GM13977 (cell line): ENCODE data around the gene DENND1B.

Experiments used
- DNase-seq: peaks from one replicate; pipeline ENCODE4 v3.0.0; 2012; ENCODE audit warnings: low spot score
- CTCF ChIP-seq: IDR thresholded peaks from 2 replicates; pipeline ENCODE4 v1.5.1; 2012; ENCODE audit warnings: mild to moderate bottlenecking, control low read depth; ENCODE audit not compliant: insufficient read depth; ENCODE audit errors: extremely low read depth, missing control alignments
- in situ Hi-C: fragments of 300-500 bp; cut with MboI; formaldehyde crosslinking; loops from one replicate; pipeline ENCODE4 v1.12.0; 2022; ENCODE audit warnings: low sequenced_read_pairs, low pct_unique_long_range_greater_than_20kb, mixed read lengths, inconsistent platforms; ENCODE audit not compliant: unreplicated experiment

DENND1B gene, protein sequence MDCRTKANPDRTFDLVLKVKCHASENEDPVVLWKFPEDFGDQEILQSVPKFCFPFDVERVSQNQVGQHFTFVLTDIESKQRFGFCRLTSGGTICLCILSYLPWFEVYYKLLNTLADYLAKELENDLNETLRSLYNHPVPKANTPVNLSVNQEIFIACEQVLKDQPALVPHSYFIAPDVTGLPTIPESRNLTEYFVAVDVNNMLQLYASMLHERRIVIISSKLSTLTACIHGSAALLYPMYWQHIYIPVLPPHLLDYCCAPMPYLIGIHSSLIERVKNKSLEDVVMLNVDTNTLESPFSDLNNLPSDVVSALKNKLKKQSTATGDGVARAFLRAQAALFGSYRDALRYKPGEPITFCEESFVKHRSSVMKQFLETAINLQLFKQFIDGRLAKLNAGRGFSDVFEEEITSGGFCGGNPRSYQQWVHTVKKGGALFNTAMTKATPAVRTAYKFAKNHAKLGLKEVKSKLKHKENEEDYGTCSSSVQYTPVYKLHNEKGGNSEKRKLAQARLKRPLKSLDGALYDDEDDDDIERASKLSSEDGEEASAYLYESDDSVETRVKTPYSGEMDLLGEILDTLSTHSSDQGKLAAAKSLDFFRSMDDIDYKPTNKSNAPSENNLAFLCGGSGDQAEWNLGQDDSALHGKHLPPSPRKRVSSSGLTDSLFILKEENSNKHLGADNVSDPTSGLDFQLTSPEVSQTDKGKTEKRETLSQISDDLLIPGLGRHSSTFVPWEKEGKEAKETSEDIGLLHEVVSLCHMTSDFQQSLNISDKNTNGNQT

DNA sequence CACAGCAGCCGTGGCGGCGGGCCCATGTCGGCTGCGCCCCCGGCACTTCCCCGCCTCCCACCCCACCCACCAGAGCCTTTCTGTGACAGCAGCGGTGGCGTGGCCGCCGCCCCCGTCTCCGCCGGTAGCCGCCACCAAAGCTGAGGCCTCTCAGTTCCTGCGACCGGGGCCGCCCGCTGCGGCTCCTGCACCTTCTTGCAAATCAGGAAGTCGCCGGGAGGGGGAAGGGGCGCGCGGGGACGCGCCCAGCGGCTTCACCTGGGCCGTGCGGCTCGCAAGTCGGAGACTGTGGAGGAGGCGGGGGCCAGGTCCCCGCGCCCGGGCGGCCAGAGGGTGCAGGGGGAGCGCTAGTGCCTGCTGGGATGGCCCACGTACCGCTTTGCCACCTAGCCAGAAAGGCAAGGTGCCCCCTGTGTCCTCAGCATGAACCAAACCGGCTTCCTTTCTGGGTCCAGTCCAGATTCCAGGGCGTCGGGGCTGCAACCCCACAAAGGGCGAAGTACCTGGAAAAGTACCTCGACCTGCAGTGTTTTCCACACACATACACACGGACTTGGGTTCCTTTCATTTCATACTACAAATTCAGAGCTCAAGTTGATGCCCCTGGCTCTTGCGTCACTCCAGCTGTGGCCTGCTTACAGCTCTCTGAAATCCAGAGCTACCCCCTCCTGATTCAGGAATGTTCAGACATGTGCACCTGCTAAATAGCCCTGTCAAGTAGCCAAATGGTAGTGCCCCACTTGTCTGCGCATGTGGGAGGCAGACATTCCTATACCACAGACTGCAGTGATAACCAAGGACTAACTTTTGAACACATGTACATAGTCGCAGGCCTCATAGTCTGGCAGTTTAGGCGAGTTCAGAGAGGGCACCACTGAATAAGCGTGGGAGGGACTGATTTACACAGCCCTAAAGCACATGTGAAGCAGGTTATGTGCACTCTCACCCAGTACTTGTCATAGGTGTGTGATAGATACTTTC, at the start of gene DENND1B:
TSS of gene DENND1B (minus strand) at position 199 of the 981 bp plus-strand sequence. CDS start 325 bp downstream, outside the sequence.
- DNase-seq: peak; percentile 78
- TF ChIP-seq CTCF: no peak
- in situ Hi-C loops: no loop called here

GRCh38 chr1:197814306-197814705, 39.0 kb upstream of the DENND1B start:
- no peak for TF ChIP-seq CTCF
- DNase-seq: no peak
- in situ Hi-C loops: no loop called here

DNA sequence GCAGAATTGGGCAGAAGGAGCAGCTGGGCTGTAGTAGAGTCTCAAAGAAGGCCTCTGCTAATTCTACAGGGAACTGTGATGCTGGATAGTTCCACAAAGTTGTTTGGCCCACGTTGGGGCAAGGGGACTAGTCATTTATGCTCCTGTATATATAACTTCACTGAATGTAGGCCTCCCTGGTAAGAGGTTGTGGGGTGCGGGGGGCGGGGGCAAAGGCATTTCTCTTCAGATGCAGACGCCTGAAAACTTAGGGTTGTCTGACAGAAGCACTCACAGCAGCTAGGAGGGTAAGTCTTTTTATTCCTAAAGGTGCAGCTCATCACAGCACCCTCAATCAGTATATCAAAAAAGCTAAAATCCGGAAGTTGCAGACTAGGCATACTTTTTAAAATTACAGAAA, 38.5 kb upstream of the DENND1B start:
- in situ Hi-C loops: no loop called here
- TF ChIP-seq CTCF: no peak
- no peak for DNase-seq

DNA sequence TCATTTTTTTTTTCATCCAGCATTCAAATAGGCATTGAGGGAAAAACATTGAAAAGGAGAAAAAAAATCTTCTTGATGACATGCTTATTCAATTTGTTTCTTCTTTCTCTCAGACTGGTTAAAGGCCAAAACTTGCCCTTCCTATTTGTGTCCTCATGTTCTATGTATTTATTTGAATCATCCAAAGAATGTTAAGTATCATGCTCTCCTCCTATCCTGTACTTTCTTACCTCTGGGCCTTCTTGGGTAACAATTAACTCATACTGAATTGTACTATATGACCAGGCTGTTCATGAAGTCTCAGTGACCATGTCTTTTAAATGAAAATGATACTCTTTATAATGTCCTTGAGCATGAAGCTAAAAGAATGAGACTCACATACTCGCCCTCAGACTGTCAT, 36.5 kb upstream of the DENND1B start:
- in situ Hi-C loops: no loop called here
- no peak for TF ChIP-seq CTCF
- DNase-seq: no peak

DNA sequence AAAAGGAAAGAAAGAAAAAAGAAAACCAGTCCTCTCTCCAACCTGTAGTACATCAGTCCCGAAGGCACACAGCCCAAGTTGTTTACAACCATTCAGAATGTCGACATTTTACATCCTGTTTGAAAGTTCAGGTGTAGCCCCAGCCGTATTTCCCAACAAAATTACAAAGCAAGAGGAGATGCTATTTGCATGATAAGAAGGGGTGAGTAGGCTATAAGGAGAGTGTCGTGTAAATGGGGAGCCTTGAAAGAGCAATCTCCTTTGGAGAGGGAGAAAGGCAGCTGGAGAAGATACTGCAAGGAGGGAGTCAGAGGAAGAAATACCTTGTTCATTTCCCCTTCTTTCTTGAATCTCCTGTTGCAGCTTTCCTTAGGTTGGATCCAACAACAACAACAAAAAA, 35.5 kb upstream of the DENND1B start:
- DNase-seq: no peak
- in situ Hi-C loops: no loop called here
- TF ChIP-seq CTCF: no peak

- DNase-seq: peak; percentile 30
- TF ChIP-seq CTCF: no peak
- in situ Hi-C loops: no loop called here
Observed at GRCh38 chr1:197808880-197809279, 33.6 kb upstream of the DENND1B start.
